Measurements from ENCODE around the gene S100A10.

DNA sequence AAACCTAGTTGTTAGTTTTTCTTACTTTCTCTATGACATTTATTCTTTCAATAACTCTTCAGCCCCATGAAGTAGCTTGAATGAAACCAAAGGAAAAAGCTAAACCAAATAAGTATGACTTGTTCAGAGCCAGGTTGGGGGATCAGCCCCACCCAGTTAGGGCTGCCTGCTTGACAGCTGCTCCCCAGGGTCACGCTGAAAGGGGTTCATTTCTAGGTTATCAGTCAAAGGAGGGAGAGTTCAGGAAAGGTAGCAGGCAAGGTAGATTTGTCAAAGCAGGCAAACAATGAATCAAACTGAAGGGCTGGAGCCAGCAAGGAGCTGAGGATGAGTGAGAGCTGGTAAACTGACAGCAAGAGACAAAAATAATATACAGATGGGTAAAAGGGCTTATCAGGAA is 46.2 kb upstream of the S100A10 start:
- TF ChIP-seq BHLHE40 (IDR thresholded peaks at IDR 0.05; ENCODE audit: borderline replicate concordance) (no peak), SUZ12 (IDR thresholded peaks at IDR 0.05) (no peak), HDGF (IDR thresholded peaks at IDR 0.05; ENCODE audit: borderline replicate concordance) (no peak), ELF4 (IDR thresholded peaks at IDR 0.05) (no peak), SP1 (IDR thresholded peaks at IDR 0.05) (no peak), FOXM1 (IDR thresholded peaks at IDR 0.05; ENCODE audit: borderline replicate concordance) (no peak), CTBP1 (IDR thresholded peaks at IDR 0.05; ENCODE audit: borderline replicate concordance) (no peak), NFRKB (IDR thresholded peaks at IDR 0.05) (no peak), ZNF384 (IDR thresholded peaks at IDR 0.05) (no peak), ARNT (IDR thresholded peaks at IDR 0.05) (no peak)
